Inflammatory macrophage treated with lipopolysaccharide for 1 hour (primary cell): ENCODE data around the gene UTS2R.
A peak's percentile ranks its signal among the peaks of the same experiment; 100 is the strongest.
"Not testable (repeated sequence)": the region's sequence is repeated elsewhere in the genome, so short reads cannot be mapped to it uniquely, and the experiment has no call there.

Experiments used
- DNase-seq, 2 donors: peaks; one replicate each; pipeline ENCODE4 v3.0.0-alpha.2; 2020 to 2022

UTS2R gene

GRCh38 chr17:82355770-82356427, 15.7 kb upstream of the UTS2R start:
- DNase-seq = no peak

DNA sequence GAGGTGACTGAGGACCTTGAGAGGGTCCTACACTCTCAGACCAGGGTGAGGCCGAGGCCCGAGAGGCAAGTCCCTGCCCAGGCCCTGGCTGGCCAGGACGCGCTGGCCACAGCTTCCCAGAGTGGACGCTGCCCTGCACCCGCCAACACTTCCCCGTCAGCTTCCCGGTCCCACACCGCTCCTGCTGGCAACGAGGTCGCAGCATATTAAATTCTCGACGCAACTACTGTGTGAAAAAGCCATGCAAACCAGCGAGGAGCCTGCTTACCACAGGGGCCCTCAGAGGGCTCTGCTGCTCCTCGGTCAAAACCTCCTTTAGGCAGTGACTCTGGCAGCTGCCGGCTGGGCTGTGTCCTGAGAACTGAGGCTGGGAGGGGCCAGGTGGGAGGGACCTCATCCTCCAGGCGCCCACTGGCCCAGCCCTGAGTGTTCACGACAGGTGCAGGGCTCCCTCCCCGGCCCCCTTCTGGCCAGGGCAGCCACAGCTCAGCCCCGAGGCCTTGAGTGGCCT, 14.7 kb upstream of the UTS2R start:
- DNase-seq = no peak

- DNase-seq = no peak
Observed at GRCh38 chr17:82357394-82357793, 14.2 kb upstream of the UTS2R start.

DNA sequence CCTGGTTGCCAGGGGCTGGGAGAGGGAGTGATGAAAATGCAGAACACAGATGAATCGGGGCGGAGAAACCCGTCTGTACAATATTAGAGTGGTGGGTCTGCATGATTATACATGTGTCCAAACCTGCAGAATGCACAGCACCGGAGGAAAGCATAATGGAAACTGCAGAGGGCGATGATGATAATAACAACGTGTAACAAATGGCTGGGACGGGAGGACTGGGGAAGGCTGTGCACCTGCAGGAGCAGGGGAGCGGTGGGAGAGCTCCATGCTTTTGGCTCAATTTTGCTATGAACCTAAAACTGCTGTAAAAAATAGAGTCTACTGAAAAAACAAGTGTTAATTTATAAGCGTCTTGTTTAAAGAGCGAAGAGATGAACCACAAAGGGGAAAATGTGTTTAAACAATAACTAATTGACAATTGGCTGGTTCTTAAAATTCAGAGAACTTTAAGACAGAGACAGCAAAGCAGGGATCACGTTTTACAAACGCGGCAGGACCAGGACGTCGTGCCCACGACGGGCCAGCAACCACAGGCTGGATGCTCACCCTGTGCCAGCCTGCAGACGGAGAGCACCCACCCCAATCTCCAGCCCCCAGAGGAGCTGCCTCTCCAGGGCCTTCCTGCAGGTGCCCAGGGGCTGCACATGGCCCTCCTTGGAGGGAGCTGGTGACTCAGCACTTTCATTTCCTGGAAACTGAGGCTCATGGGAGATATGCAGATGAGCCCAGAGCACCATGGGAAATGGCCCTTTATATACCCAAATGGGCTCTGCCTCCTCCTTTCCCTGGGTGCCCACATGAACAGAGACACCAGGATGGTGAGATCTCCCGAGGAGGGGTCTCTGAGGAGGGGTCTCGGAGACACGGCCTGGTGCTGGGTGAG, 12.9 kb upstream of the UTS2R start, which contains the start of gene TEX19:
Gene TEX19, plus strand, starts transcription at position 783 of the 886 bp plus-strand sequence. CDS start 2,904 bp downstream, outside the sequence.
- DNase-seq = no peak

DNA sequence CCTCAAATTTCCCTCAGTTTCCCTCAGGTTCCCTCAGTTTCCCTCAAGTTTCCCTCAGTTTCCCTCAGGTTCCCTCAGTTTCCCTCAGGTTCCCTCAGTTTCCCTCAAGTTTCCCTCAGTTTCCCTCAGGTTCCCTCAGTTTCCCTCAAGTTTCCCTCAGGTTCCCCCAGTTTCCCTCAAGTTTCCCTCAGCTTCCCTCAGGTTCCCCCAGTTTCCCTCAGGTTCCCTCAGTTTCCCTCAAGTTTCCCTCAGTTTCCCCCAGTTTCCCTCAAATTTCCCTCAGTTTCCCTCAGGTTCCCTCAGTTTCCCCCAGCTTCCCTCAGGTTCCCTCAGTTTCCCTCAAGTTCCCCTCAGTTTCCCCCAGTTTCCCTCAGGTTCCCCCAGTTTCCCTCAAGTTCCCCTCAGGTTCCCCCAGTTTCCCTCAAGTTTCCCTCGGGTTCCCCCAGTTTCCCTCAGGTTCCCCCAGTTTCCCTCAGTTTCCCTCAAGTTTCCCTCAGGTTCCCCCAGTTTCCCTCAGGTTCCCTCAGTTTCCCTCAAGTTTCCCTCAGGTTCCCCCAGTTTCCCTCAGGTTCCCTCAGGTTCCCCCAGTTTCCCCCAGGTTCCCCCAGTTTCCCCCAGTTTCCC, 12.0 kb upstream of the UTS2R start:
- not testable (repeated sequence) for DNase-seq

DNA sequence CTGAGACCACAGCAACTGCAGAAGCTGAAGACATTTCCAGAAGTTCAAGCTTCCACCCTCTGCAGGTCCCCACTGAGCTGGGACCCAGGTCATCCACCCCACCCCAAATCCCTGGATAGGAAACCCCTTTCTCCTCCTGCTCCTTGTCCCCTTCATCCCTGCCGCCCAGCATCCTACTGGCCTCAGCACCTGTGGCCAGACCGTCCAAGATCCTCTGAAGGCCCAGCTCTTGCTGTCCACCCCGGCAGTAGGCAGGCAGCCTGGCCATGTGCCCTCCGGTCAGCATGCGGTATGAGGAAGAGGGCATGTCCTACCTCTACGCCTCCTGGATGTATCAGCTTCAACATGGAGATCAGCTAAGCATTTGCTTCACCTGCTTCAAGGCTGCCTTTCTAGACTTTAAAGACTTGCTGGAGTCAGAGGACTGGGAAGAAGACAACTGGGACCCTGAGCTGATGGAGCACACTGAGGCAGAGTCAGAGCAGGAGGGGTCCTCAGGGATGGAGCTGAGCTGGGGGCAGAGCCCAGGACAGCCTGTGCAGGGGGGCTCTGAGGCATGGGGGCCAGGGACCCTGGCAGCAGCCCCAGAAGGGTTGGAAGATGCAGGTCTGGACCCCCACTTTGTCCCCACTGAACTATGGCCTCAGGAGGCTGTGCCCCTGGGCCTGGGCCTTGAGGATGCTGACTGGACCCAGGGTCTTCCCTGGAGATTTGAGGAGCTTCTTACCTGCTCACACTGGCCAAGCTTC, 9.5 kb upstream of the UTS2R start:
- no peak for DNase-seq

DNA sequence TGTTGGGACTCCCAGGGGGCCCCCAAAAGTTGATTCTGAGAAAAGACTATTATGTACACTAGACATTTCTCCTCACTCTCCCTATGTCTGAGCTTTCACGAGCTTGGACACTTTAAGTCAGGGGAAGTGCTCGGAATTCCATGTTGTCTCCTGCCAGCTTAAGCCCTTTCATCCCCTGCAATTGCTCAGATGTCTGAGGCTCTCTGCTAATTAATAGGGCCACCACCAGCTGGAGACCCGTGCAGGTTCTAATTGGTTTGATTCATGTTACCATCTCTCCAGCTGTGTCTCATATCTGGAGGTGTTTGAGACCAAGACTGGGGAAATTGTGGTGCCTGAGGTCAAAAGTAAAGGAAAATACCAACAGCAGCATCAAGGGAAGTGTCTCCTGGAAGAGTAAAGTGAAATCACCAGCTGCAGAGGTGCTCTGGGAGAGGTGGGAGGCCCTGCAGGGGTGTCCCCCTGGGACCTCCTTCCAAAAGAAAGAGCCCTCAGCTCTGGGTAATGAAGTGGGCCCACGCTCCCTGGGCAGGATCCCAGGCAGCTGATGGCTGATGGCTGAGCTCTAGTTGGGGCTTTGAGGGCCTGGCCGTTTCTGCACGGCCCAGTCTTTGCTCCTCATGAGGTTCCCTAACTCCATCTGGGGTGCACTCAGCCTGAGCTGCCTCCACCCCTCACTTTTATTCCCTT, 5.8 kb upstream of the UTS2R start:
- DNase-seq = no peak

- DNase-seq = no peak
Observed at GRCh38 chr17:82366749-82367148, 4.8 kb upstream of the UTS2R start.

DNA sequence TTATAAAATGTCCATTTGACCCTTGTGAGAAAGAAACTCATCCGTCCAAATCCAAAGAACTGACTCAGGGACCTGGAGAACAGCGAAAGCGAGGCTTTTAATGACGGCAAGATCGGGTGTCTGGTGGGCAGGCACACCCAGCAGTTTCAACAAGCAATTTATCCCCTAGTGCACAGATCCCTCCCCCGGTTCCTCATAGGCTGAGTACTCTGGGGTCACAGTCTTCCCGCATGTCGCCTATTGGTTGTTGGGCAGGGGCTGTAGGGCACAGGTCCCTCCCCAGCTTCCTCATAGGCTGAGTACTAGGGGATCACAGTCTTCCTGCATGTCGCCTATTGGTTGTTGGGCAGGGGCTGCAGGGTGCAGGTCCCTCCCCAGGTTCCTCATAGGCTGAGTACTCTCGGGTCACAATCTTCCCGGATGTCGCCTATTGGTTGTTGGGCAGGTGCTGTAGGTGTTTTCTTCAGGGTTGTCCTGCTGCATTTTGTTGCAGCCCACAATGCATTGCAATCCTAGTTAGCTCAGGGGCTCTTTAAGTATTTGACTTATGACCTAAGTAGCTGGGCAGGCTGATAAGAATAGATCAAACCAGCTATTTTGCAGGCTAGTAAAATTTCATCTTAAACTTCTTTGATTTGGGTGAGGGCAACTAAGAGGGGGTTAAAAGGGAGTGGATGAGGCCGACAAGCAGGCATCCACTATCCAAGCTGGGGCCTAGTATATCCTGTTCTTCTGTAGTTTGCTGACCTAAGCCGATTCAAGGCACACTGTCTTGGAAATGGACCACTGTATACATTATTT, 3.6 kb upstream of the UTS2R start:
- no peak for DNase-seq

DNA sequence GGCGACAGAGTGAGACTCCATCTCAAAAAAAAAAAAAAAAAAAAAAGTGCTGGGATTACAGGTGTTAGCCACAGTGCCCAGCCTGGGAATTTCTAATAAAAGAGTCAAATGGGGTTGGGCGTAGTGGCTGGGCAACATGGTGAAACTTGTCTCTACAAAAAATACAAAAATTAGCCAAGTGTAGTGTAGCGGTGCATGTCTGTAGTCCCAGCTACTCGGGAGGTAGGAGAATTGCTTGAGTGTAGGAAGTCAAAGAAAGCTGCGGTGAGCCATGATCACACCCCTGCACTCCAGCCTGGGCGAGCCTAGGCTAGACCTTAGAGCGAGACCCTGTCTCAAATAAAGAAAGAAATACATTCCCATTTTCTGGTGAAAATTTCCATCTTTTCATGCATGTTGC, 2.4 kb upstream of the UTS2R start:
- no peak for DNase-seq

GRCh38 chr17:82370471-82371332, 863 bp upstream of the UTS2R start:
- peak; percentile 16 to 35 for DNase-seq

DNA sequence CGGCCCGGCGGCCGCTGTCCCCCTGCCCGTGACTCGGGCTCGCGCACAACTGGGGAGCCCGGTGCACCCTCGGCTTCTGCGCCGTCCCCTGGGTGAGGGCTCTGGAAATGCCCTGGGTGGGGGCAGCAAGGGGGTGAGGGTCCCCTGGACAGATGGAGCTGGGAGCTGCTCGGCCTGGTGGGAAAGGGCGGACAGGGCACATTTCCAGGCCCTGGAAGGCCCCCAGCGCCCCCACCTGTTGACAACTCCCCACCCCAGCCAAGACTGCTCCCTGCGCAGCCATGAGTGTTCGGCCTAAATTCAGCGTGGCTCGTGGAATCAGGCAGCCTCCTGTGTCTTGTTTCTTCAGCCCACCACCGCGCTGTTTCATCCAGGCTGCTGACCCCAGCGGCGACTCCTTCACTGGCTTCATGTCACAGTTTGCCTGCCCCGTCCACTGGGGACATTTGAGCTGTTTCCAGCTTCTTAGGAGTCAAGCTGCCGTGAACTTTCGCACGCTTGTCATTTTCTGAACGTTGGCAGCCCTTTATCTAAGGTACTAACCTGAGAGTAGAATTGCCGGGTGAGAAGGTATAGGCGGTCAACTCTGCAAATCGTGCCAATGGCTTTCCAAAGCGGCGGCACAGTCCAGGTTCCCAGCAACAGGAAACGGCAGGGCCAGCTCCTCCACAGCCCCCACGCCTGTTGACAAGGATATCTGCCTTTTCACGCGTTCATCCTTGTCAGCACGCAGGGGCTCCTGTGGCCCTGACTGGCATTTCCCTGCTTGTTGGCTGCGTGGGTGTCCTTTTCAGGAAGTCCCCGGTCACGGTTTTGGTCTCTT, 895 bp downstream of the UTS2R start:
- peak; percentile 68 to 77 for DNase-seq

DNA sequence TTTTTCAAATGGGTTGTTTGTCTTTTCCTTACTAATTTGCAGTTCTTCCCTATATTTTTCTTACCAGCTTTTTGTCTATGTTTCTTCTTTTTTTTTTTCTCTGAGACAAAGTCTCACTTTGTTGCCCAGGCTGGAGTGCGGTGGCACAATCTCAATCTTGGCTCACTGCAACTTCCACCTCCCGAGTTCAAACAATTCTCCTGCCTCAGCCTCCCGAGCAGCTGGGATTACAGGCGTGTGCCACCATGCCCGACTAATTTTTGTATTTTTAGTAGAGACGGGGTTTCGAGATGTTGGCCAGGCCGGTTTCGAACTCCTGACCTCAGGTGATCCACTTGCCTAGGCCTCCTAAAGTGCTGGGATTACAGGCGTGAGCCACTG, 1.5 kb downstream of the UTS2R start:
- not testable (repeated sequence) for DNase-seq

- no peak for DNase-seq
Observed at GRCh38 chr17:82373731-82374625, 2.4 kb downstream of the UTS2R start.

DNA sequence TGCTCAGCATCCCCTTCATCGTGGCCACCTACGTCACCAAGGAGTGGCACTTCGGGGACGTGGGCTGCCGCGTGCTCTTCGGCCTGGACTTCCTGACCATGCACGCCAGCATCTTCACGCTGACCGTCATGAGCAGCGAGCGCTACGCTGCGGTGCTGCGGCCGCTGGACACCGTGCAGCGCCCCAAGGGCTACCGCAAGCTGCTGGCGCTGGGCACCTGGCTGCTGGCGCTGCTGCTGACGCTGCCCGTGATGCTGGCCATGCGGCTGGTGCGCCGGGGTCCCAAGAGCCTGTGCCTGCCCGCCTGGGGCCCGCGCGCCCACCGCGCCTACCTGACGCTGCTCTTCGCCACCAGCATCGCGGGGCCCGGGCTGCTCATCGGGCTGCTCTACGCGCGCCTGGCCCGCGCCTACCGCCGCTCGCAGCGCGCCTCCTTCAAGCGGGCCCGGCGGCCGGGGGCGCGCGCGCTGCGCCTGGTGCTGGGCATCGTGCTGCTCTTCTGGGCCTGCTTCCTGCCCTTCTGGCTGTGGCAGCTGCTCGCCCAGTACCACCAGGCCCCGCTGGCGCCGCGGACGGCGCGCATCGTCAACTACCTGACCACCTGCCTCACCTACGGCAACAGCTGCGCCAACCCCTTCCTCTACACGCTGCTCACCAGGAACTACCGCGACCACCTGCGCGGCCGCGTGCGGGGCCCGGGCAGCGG, 3.2 kb downstream of the UTS2R start:
- no peak for DNase-seq

DNA sequence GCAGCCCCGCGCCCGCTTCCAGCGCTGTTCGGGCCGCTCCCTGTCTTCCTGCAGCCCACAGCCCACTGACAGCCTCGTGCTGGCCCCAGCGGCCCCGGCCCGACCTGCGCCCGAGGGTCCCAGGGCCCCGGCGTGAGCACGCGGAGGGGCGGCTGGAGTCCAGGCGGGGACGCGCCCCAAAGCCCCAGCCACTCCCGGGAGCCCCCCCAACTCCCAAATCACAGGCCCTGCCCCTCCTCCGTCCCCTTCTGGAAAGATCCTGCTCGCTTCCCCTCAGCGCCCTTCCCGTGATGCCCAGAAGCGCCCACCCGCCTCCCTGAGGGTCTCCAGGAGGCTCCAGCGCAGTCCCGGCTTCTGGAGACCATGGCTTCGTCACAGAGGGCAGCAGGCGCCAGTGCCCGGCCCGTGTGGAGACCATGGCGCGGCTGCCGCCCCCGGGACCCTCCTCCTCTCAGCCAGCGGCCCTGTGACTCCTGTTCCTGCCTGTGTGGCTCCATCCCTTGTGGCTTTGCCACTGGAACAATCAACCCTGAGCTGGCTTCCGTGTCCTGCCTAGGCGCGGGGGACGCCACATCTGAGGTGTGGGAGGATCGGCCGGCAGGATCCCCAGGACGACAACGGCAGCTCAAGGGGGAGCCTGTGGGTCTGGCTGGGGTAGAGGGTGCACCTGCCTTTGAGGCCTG, 3.9 kb downstream of the UTS2R start:
- no peak for DNase-seq
